ENCODE results near the gene ING1.
"Not testable (repeated sequence)": the region's sequence is repeated elsewhere in the genome, so short reads cannot be mapped to it uniquely, and the experiment has no call there.

Gene ING1

GRCh38 chr13:110713981-110714796 lies 689 bp downstream of the ING1 start:
- TF ChIP-seq CTCF (conservative IDR thresholded peaks at IDR 0.05), result peak; percentile 61
- H3K27ac ChIP-seq, result peak overlapping the region; percentile 100

GRCh38 chr13:110714797-110715394 lies 1.4 kb downstream of the ING1 start:
- no peak for TF ChIP-seq CTCF (conservative IDR thresholded peaks at IDR 0.05)
- H3K27ac ChIP-seq, result peak overlapping the region; percentile 100

- H3K27ac ChIP-seq, result peak overlapping the region; percentile 100
- TF ChIP-seq CTCF (conservative IDR thresholded peaks at IDR 0.05), result peak; percentile 68
Observed at GRCh38 chr13:110715395-110716246, 2.1 kb downstream of the ING1 start.

- peak overlapping the region; percentile 100 for H3K27ac ChIP-seq
Observed at GRCh38 chr13:110716247-110716515, 2.7 kb downstream of the ING1 start.

GRCh38 chr13:110719036-110719710 lies 5.7 kb downstream of the ING1 start:
- no peak for TF ChIP-seq CTCF (conservative IDR thresholded peaks at IDR 0.05)
- H3K27ac ChIP-seq, result no peak overlapping the region

More at GRCh38 chr13:110716247-110716515, 2.7 kb downstream of the ING1 start:
- no peak; the same call in 1 of the 2 replicates for TF ChIP-seq CTCF (conservative IDR thresholded peaks at IDR 0.05)

GRCh38 chr13:110722971-110723370 lies 9.5 kb downstream of the ING1 start:
- H3K27ac ChIP-seq, result no peak overlapping the region
- TF ChIP-seq CTCF (conservative IDR thresholded peaks at IDR 0.05), result no peak

GRCh38 chr13:110723598-110723997 lies 10.1 kb downstream of the ING1 start:
- H3K27ac ChIP-seq, result no peak overlapping the region
- no peak for TF ChIP-seq CTCF (conservative IDR thresholded peaks at IDR 0.05)

GRCh38 chr13:110726153-110726552 lies 12.7 kb downstream of the ING1 start:
- H3K27ac ChIP-seq, result not testable (repeated sequence)

Measured in VCaP (cell line).